ENCODE measurements around the gene PSMB10.
"Not testable (repeated sequence)": the region's sequence is repeated elsewhere in the genome, so short reads cannot be mapped to it uniquely, and the experiment has no call there.

The PSMB10 gene

DNA sequence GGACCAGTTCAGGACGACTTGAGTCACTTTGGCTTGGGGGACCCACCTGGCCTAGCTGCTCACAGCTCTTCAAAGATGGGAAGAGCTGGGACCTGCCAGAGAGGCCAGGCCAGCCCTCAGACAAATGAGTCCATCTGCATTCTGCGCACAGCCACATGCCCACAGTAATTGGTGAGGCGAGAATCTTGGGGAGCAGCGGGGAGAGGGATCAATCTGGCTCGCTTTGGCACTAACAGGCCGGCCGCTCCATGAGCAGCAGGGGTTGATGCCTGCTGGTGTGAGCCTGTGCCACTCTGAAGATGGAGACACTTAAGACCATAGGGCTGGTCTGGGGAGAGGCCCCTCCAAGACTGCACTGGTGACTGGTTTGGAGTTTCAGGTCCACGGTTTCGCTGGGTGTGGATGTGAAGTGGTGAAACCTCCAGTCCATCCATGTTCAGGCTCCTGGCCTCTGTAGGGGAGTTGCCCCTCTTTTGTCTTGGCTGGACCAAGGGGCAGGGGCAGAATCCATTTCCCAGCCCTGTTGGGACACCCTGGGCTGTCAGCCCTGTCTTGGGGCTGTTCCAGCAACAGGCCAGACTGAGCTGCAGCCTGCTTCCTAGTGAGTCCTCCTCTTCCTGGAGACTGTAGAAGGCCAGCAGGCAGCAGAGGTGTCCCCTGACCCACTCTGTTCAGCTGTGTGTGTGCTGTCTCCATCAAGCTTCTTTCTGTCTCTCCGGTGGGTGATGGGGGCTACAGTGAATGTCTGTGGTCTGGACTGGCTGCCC lies 12.3 kb downstream of the PSMB10 start:
- DNase-seq = no peak

DNA sequence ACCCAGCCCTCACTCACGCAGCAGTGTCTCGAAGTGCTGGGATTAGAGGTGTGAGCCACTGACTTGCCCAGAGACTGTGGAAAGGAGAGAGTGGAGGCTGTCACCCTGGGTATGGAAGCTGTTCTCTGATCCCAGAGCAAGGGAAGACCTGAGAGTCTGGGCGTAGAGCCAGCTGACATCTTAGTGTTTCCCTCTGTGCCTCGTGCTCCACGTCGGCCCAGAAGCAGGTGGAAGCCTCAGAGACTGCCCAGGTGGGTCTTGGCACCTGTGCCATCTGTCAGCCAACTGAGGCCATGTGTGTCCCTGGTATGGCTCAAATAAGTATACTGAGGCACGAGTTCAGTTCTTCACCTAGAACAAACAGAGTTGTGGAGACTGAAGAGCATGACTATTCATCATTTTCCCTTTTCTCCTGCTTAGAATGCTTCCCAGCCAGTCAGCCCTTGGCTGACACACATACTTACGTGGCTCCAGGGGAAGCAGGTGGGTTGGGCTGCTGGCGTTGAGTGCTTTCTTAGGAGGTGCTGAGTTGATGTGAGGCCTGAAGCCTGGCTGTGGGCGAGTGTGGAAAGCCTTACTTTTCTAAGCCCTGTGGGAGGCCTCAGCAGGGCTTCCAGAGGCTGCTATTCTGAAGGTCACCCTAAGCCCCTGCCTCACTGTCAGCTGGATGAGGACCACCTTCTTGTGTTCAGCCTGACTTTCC lies 13.1 kb downstream of the PSMB10 start:
- DNase-seq = no peak

DNA sequence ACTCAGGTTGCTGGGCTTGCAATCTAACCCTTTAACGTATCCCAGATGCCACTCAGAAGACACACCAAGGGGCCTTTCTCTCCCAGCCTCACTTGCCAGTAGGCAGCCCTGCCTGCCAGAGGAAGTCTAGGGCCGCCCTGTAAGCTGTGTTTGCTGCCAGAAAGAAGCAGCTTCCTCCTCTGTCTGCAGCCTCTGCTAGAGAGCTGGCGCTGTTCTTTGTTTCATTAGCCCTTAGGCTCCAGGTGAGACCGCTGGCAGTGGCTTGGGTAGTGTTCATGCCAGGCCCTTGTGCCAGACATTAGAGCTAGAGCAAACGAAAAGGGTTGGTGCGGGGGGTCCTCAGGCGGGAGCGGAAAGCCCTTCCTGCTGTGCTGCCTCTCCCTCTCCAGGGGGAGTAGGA lies 13.9 kb downstream of the PSMB10 start:
- no peak for DNase-seq

DNA sequence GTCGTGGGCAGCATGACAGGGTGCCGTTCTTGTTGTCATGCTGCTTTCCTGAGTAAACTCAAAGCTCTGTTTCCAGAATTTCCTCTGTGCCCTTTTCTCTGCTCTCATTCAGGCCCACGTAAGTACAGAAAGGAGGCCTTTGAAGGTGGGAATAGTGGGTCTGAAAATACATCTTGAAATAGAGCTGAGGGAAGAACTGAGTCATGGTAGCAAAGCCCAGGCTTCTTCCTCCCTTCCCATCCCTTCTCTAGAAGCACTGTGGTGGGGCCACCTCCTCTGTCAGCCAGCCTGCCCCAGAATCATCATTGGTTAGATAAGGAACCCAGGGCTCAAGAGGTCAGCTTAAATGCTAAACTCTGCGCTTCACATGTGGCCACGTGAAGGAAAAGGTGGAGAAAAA lies 14.4 kb downstream of the PSMB10 start:
- no peak for DNase-seq

DNA sequence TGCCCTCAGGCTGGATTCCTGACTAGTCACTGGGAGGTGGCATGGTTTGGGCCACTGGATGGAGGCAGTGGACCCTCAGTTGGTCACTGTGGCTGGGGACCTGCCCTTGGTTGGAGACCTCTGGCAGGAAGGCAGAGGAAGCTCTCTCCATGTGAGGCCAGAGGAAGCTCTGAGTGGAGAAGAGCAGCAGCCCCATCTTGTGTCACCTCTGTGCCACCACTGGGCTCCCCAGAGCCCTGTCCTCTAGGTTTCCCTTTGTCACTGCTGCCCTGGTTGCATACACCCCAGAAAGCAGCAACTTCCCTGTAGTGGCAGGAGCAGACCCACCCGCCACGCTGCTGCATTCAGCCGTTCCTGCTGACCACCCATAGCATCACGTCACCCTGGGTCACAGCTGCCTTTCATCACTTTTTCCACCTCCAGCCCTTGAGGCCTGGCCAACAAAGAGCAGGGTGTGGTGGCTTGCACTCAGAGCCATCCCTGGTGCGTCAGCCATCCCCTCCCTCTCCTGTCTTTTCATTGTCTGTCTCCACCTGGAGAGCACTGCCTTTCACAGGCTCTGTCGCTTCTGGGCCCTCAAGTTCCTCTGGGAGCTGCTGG lies 16.9 kb downstream of the PSMB10 start:
- DNase-seq = no peak

DNA sequence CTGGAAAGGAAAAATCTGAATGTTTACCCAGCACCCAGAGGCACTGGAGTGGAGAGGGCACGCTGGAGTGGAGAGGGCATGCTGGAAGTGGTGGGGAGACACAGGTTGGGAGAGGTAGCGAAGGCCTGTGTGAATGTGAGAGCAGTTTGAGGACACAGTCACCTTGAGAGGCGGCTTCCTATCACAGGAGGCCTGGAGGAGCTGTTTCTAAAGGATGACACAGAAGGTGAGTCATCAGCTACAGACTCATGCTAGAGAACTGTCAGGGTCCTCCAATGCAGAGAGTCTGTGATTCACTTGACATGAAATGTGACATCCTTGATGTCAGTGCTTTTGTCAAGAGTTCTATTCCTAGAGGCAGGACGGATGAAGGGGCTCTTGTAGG lies 18.8 kb downstream of the PSMB10 start:
- no peak for DNase-seq

DNA sequence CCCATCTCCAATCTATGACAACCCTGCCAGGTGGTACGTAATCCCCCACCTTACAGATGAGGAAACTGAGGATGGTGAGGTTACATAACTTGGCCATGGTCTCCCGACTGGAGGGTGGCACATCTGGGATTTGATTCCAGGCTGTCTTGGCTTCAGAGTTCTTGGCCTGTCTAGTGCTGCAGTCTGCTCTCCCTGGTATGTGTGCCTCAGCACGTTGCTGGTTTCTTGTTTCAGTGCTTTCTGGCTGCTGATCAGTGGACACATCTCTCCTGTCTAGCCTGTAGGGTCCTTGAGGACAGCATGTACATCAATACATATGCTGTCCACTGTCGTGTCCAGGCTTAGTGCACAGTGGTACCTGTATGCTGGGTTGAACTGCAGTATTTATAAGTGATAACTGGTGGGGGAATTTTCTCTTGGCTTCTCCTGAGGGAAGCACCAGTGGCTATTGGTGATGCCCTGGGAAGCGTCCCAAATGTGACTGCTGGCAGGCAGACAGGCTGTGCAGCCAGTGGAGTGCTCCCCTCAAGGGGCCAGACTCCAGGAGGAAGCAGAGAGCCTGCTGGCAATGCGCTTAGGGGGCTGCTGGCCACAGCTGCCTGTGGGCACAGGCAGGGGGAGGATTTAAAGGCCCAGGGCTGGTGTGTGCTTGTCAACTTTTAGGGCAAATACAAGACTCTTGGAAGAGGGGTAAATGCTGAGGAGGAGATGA lies 19.4 kb downstream of the PSMB10 start:
- DNase-seq = no peak

DNA sequence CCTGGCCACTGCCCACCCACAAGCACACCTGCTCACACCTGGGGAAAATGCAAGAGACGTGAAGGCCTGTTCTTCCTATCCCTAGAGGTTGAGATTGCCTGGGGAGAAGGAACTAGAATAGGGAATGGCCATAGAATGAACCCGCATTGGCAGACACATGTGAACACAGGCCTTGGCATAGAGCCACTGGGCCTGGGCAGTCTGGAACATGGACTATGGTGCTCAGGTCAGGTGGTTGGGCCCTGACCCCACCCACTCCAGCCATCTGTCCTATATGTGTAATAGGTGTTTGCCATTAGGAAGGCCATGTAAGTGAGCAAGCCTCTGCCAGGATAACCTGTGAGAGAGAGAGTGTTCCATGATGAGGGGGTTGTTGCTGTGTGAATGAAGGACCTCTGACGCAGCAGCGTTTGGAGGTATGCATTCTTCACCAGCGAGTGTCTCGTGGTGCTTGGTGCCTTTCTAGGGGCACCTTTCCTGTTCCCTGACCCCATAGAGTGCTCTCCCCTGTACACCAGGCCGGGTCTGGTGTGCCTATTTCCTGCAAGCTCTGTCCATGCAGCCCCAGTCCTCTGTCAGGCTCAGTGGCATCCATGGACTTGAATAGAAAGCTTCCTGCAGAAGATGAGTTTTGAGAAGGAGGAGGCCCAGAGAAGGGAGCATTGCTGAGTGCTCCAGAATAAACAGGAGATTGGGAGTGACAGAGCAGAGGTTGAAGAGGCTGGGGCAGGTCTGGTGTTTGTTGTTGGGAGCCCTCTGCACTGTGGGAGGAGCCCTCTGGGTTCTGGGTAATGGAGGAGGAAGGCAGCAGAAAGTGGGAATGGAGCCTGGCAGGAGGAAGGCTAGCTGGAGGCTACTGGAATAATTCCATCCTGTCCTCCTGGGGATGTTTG lies 20.6 kb downstream of the PSMB10 start:
- DNase-seq = no peak

DNA sequence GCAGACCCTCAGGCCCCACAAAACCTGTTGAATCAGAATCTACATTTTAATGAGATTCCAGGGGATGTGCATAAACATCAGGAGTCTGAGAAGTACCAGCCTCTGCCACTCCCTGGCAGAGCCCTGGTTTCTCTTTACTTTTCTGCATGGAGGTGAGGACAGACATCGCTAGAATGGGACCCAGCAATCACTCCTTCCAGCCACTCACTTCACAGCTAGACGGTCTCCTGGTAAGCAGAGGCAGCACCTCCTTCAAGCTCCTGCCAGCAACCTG lies 21.2 kb downstream of the PSMB10 start:
- not testable (repeated sequence) for DNase-seq

DNA sequence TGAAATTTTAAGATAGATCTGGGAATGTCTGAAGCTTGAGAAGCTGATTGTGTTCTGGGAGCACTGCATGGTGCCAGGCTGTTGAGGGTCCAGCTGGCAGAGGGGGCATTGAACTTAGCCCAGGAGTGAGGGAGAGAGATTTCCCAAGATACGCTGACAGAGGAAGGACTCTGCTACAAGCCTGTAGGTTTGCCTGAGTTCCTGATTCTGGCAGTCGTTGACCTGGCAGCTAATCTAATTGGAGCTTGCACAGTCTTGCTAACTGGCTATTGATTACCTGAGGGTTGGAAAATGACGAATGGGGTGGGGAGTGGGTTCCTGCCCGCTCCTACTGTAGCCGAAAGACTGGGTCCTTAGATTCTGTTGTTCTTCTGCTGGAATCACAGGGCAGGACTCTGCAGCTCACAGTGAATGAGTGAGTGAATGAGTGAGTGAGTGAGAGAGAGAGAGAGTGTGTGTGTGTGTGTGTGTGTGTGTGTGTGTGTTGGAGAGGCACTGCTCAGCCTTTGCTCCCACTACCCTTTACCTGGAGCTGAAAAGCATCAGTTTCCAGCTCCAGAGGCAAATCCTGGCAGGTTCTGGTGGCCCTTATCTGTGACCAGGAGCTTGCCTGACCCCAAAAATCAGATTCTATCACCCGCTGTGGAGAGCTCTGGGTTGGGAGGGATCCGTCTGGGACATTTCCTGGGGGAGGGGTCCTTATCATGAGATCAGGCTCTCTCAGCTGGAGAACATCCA lies 21.7 kb downstream of the PSMB10 start:
- no peak for DNase-seq

DNA sequence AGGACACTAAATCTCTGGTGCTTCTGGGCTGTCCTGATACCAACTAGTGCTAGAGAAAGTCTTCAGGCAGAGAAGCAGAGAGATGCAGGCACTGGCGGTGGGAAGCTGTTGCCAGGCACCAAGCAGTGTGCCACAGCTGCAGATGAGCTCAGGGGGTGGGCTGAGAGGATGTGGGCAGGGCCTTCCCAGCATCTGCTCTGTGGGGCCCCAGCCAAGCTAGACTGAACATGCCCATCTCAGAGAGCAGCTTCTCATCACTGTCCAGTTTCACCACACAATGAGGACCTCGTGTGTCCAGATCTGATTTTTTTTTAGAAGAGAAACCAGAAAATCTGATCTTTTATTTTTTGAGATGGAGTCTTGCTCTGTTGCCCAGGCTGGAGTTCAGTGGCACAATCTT lies 26.5 kb downstream of the PSMB10 start:
- no peak for DNase-seq

DNA sequence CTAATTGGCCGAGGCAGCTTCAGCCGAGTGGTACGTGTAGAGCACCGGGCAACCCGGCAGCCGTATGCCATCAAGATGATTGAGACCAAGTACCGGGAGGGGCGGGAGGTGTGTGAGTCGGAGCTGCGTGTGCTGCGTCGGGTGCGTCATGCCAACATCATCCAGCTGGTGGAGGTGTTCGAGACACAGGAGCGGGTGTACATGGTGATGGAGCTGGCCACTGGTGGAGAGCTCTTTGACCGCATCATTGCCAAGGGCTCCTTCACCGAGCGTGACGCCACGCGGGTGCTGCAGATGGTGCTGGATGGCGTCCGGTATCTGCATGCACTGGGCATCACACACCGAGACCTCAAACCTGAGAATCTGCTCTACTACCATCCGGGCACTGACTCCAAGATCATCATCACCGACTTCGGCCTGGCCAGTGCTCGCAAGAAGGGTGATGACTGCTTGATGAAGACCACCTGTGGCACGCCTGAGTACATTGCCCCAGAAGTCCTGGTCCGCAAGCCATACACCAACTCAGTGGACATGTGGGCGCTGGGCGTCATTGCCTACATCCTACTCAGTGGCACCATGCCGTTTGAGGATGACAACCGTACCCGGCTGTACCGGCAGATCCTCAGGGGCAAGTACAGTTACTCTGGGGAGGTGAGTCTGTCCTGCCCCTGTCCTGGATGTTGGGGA lies 27.5 kb downstream of the PSMB10 start:
- no peak for DNase-seq

DNA sequence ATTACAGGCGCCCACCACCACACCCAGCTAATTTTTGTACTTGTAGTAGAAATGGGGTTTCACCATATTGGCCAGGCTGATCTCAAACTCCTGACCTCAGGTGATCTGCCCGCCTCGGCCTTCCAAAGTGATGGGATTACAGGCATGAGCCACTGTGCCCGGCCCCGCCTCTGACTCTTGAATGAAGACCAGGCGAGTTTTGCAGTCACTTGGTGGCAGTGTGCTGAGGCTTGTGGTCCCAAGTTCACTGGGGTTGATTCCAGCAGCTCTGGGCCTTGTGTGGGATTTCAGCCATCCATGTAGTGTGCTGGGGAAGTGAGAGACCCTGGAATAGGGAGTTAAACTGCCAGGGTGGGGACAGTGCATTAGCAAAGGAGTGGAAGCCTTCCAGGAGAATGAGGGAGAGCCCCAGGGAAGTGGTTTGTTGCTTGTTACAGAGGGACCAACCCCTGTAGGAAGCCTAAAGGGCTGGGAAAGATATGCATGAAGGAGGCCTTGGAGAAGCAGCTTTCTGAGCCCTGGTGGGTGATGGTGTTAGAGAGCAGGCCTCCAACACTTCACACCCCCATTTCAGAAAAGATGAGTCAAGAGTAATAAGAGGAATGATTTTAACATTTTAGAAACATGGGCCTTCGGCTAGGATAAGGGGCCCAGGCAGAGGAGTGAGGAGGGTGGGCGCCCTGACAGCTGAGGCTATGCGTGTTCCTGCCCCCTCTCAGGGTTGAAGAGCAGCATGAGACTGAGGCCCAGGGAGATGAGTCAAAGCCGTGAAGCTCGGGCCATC lies 29.1 kb downstream of the PSMB10 start:
- no peak for DNase-seq

DNA sequence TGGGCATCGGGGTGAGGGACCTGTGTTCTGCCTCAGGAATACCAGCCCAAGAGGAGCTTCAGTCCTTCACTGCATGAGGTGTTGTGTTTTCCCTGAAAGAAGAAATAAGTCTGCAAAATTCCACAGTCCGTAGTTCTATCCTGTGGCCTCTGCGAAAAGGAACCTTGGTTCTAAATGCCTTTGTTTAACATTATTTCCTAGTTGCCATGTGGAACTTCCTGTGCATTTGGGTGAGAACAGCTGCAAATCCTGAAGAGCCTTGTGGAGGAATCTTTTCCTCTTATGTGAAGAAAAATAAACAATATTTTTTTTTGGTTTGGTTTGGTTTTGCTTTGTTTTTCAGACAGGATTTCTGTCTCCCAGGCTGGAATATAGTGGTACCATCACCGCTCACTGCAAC lies 33.8 kb downstream of the PSMB10 start:
- DNase-seq = no peak

DNA sequence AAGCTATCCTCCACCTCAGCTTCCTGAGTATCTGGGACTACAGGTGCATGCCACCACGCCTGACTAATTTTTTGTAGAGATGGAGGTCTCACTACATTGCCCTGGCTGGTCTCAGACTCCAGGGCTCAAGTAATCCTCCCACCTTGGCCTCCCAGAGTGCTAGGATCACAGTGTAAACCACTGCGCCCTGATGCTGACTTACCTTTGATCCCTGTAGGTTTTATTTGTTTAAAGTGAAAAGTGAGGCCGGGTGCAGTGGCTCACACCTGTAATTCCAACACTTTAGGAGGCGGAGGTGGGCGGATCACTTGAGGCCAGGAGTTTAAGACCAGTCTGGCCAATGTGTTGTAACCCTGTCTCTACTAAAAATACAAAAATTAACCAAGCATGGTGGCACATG lies 34.9 kb downstream of the PSMB10 start:
- DNase-seq = no peak

DNA sequence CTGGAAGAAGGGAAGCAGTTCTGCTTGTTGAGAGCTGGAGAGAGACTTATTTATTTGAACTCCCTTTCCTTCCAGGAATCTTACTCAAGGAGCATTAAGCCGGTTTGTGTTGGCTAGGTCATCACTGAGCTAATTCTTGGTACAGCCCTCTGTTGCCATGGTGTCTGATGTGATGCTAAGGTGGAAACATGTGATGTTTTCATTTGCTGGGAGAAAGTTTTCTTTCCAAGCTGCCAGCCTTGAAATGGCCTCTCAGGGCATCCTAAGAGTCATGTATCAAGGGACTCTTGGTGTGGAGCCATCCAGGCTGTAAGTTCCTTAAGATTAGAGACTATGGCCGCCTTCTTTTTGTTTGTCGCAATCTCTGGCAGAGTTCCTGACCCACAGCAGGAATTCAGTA lies 39.4 kb downstream of the PSMB10 start:
- DNase-seq = no peak

DNA sequence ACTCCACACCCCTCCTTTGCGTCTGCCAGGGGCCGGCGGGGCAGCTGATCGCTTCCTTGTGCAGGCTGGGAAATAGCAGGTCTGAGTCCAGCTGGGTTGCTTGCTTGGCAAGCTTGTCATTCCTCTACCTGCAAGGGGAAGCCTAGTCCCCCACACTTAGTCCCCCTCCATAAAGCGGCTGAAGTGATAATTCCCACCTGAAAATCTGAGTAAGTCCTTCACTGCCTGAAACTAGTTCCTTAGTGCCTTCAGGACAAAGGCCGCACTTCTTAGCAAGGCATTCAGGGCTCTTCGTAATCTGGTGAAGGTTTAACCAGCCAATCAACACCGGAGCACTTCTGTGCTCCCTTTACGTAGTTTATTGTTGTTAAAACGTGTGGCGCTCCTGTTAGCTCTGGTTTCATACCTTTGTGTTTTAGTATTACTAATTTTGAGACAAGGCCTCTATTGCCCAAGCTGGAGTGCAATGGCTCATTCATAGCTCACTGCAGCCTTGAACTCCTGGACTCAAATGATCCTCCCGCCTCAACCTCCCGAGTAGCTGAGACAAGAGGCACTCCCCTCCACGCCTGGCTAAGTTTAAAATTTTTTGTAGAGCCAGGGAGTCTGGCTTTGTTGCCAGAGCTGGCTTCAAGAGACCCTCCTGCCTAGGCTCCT lies 42.8 kb downstream of the PSMB10 start:
- DNase-seq = no peak

DNA sequence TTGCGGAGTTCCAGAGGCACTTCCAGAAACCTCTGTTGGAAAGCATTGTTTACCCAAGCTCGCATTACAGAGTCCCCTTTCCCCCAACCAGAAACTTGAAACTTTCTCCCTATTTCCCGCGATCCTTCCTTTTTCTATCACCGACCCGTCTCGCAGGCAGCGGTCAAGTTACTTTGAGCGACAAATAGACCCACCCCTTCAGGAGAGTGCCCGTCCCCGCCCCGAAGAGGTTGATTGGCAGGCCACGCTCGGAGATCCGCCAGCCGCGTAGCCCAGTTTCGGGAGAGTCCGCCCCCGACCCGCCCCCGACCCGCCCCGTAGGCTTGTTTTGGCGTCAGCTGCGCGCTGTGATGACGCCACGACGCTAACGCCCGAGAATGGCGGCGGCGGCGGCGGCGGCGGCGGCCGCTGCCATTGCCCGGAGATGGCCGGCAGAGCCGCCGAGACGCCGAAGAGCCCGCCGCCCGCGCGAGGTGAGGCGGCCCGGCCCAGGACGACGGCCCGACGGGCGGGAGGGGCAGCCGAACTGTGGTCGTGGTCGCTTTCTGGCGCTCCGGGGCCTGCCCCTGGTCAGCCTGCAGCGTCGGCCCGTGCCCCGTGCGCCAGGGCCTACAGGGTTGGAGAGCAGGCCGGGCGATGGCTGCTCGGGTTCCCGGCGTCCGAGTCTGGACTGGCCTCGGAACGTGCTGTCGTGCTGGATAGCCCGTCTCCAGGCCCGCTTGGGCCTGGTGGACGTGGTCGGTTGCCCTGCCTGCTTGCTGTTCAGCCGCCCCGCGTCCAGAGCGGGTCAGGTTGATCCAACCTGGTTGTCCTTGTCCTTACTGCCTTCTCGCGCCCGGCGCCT lies 43.5 kb downstream of the PSMB10 start, which contains the start of gene PSKH1:
Gene PSKH1 (plus strand): TSS at position 356 of the 844 bp plus-strand sequence. CDS start 15,496 bp downstream, outside the sequence.
- DNase-seq = peak; percentile 94

DNA sequence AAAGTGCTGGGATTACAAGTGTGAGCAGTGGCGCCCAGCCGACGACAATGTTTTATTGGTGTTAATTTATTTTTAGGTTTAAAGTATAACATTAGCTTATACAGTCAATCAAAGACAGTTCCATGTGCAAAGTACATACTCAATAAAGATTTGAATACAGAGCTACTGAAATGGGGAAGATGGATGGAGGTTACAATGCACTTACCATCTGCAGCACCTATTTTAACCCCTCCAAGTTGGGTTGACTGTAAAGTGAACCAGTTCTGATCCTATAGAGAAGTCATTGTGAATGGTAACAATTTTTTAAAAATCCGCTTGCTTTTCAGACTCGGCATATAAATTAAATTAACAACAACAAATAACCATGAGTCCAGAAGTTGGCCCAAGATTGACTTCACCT lies 44.3 kb downstream of the PSMB10 start:
- DNase-seq = no peak

All from CD4-positive, alpha-beta T cell treated with Interleukin-17A for 1 hour (primary cell).